Measurements from ENCODE around the gene TMEM44.

The TMEM44 gene

DNA sequence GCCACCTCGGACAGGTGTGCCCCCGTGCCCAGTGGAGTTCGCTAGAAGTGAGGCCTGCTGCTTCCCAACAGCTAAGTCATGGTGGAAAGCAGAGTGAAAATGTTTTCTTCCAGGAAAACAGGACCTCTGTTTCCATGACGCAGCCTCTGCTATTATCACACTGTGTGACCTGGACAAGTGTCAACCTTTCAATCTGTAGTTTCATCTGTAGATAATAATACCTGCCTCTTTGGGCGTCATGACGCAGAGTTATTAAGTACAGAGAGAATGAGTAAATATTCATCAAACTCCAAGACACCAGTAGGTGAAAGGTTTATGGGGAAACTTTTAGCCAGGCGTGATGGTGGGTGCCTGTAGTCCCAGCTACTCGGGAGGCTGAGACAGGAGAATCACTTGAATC is 62.3 kb downstream of the TMEM44 start (continued):
- TF ChIP-seq, protein P1, sequence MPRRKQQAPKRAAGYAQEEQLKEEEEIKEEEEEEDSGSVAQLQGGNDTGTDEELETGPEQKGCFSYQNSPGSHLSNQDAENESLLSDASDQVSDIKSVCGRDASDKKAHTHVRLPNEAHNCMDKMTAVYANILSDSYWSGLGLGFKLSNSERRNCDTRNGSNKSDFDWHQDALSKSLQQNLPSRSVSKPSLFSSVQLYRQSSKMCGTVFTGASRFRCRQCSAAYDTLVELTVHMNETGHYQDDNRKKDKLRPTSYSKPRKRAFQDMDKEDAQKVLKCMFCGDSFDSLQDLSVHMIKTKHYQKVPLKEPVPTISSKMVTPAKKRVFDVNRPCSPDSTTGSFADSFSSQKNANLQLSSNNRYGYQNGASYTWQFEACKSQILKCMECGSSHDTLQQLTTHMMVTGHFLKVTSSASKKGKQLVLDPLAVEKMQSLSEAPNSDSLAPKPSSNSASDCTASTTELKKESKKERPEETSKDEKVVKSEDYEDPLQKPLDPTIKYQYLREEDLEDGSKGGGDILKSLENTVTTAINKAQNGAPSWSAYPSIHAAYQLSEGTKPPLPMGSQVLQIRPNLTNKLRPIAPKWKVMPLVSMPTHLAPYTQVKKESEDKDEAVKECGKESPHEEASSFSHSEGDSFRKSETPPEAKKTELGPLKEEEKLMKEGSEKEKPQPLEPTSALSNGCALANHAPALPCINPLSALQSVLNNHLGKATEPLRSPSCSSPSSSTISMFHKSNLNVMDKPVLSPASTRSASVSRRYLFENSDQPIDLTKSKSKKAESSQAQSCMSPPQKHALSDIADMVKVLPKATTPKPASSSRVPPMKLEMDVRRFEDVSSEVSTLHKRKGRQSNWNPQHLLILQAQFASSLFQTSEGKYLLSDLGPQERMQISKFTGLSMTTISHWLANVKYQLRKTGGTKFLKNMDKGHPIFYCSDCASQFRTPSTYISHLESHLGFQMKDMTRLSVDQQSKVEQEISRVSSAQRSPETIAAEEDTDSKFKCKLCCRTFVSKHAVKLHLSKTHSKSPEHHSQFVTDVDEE (CRISPR knock-in tag; IDR thresholded peaks at IDR 0.05), result no peak
- no peak for TF ChIP-seq ZNF8 (CRISPR knock-in tag; IDR thresholded peaks at IDR 0.05)

- TF ChIP-seq, protein P2, sequence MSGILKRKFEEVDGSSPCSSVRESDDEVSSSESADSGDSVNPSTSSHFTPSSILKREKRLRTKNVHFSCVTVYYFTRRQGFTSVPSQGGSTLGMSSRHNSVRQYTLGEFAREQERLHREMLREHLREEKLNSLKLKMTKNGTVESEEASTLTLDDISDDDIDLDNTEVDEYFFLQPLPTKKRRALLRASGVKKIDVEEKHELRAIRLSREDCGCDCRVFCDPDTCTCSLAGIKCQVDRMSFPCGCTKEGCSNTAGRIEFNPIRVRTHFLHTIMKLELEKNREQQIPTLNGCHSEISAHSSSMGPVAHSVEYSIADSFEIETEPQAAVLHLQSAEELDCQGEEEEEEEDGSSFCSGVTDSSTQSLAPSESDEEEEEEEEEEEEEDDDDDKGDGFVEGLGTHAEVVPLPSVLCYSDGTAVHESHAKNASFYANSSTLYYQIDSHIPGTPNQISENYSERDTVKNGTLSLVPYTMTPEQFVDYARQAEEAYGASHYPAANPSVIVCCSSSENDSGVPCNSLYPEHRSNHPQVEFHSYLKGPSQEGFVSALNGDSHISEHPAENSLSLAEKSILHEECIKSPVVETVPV (CRISPR knock-in tag; IDR thresholded peaks at IDR 0.05), result no peak
- ATAC-seq, result no peak
Measured at GRCh38 chr3:194570235-194570634, 63.0 kb downstream of the TMEM44 start.

DNA sequence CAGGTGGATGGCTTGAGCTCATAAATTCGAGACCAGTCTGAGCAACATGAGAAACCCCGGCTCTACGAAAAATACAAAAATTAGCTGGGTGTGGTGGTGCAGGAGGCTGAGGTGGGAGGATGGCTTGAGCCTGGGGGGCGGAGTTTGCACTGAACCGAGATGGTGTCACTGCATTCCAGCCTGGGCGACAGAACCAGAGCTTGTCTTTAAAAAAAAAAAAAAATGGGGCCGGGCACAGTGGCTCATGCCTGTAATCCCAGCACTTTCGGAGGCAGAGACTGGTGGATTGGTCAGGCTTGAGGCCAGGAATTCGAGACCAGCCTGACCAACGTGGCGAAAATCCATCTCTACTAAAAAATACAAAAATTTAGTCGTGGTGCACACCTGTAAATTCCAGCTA is 64.0 kb downstream of the TMEM44 start:
- TF ChIP-seq GLIS3 (CRISPR knock-in tag; IDR thresholded peaks at IDR 0.05), result no peak
- TF ChIP-seq BACH2 (CRISPR knock-in tag; IDR thresholded peaks at IDR 0.05; ENCODE audit: borderline replicate concordance), result no peak
- TF ChIP-seq ZFP3 (CRISPR knock-in tag; IDR thresholded peaks at IDR 0.05), result no peak
- TF ChIP-seq TOX (CRISPR knock-in tag; IDR thresholded peaks at IDR 0.05; ENCODE audit: borderline replicate concordance), result no peak
- TF ChIP-seq, protein P2 (CRISPR knock-in tag; IDR thresholded peaks at IDR 0.05), result no peak
- no peak for TF ChIP-seq ESRRG (CRISPR knock-in tag; IDR thresholded peaks at IDR 0.05)
- TF ChIP-seq PPARA (CRISPR knock-in tag; IDR thresholded peaks at IDR 0.05; ENCODE audit: borderline replicate concordance), result no peak
- no peak for TF ChIP-seq ZNF8 (CRISPR knock-in tag; IDR thresholded peaks at IDR 0.05)
- TF ChIP-seq PATZ1 (CRISPR knock-in tag; IDR thresholded peaks at IDR 0.05; ENCODE audit: borderline replicate concordance), result no peak
- TF ChIP-seq RARB (CRISPR knock-in tag; IDR thresholded peaks at IDR 0.05), result no peak
- TF ChIP-seq, protein P1 (CRISPR knock-in tag; IDR thresholded peaks at IDR 0.05), result no peak
- TF ChIP-seq ZNF565 (CRISPR knock-in tag; conservative IDR thresholded peaks at IDR 0.05; ENCODE audit: low read depth), result no peak
- TF ChIP-seq ARNTL (CRISPR knock-in tag; IDR thresholded peaks at IDR 0.05; ENCODE audit: borderline replicate concordance, low read depth), result no peak
- no peak for TF ChIP-seq ZFP30 (CRISPR knock-in tag; IDR thresholded peaks at IDR 0.05)
- TF ChIP-seq CSDC2 (CRISPR knock-in tag; IDR thresholded peaks at IDR 0.05), result no peak
- TF ChIP-seq, protein P3, sequence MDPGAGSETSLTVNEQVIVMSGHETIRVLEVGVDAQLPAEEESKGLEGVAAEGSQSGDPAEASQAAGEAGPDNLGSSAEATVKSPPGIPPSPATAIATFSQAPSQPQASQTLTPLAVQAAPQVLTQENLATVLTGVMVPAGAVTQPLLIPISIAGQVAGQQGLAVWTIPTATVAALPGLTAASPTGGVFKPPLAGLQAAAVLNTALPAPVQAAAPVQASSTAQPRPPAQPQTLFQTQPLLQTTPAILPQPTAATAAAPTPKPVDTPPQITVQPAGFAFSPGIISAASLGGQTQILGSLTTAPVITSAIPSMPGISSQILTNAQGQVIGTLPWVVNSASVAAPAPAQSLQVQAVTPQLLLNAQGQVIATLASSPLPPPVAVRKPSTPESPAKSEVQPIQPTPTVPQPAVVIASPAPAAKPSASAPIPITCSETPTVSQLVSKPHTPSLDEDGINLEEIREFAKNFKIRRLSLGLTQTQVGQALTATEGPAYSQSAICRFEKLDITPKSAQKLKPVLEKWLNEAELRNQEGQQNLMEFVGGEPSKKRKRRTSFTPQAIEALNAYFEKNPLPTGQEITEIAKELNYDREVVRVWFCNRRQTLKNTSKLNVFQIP (CRISPR knock-in tag; IDR thresholded peaks at IDR 0.05; ENCODE audit: borderline replicate concordance, low read depth), result no peak
- TF ChIP-seq ISL1 (CRISPR knock-in tag; IDR thresholded peaks at IDR 0.05), result no peak
- no peak for TF ChIP-seq TCF4 (CRISPR knock-in tag; IDR thresholded peaks at IDR 0.05; ENCODE audit: borderline replicate concordance)
- ATAC-seq, result no peak

Data from SK-N-SH treated with all-trans-retinoic acid at 6 μM for 48 hours (cell line).